ENCODE measurements around the gene CDON. TPM values are rescaled to one million over a fixed set of nuclear protein-coding genes. Genes with fewer than 3 reads are reported as not detected.

Gene CDON
- total RNA-seq, 1 experiment from 2014 or later, result 17.1 TPM

- in situ Hi-C loops (cut with HindIII; ENCODE audit: low pct_unique_long_range_greater_than_20kb, low sequenced_read_pairs), result no loop called here
- BruUV-seq (replicated peaks), result no TSS peak
- intact Hi-C loops (cut with micrococcal nuclease; ENCODE audit: unreplicated experiment), result no loop called here
Measured at GRCh38 chr11:125967515-125967914, 95.2 kb downstream of the CDON start.

GRCh38 chr11:125960771-125961170 is 101.9 kb downstream of the CDON start:
- Histone ChIP-seq H3K9me3 (ENCODE audit: control insufficient read depth, insufficient read depth, low read depth, low read length) (peaks cover 12% of the 10 kb centered on the region), H3K36me3 (ENCODE audit: control insufficient read depth, insufficient read depth, low read length) (no peaks in the 10 kb centered on the region), H3K27me3 (ENCODE audit: control insufficient read depth, insufficient read depth, low read length) (no peaks in the 10 kb centered on the region), H3K27ac (ENCODE audit: low read length) (no peak overlapping the region), H3K4me1 (ENCODE audit: control insufficient read depth, insufficient read depth, low read length) (no peaks in the 10 kb centered on the region), H3K4me3 (ENCODE audit: low read depth in 2 of 2, low read length in 2 of 2) (no peak overlapping the region)
- TF ChIP-seq CTCF (IDR thresholded peaks at IDR 0.05), result no peak
- no peak for TF ChIP-seq SIN3A (IDR thresholded peaks at IDR 0.05; ENCODE audit: borderline replicate concordance, insufficient read depth, low read depth, low read length)
- TF ChIP-seq REST (IDR thresholded peaks at IDR 0.05; ENCODE audit: insufficient read depth in 1 of 2, low read depth in 2 of 2, low read length in 1 of 2), result no peak
- no peak for TF ChIP-seq POLR2AphosphoS5 (IDR thresholded peaks at IDR 0.05; ENCODE audit: low read depth, low read length)
- TF ChIP-seq TCF7L2 (IDR thresholded peaks at IDR 0.05; ENCODE audit: low read depth, low read length), result no peak
- POLR2A ChIA-PET, result no interaction called here
- no peak for DNase-seq (ENCODE audit: low read depth, low spot score)
- no peak for ATAC-seq
- intact Hi-C loops (cut with micrococcal nuclease; ENCODE audit: unreplicated experiment), result no loop called here
- CTCF ChIA-PET, result no interaction called here
- in situ Hi-C loops (cut with HindIII; ENCODE audit: low pct_unique_long_range_greater_than_20kb, low sequenced_read_pairs), result no loop called here
- BruUV-seq (replicated peaks), result no TSS peak

More at GRCh38 chr11:125967515-125967914, 95.2 kb downstream of the CDON start:
- DNase-seq (ENCODE audit: low read depth, low spot score) (no peak), ATAC-seq (no peak)
- TF ChIP-seq CTCF (IDR thresholded peaks at IDR 0.05), result no peak
- no peak for TF ChIP-seq POLR2AphosphoS5 (IDR thresholded peaks at IDR 0.05; ENCODE audit: low read depth, low read length)
- TF ChIP-seq TCF7L2 (IDR thresholded peaks at IDR 0.05; ENCODE audit: low read depth, low read length), result no peak
- TF ChIP-seq REST (IDR thresholded peaks at IDR 0.05; ENCODE audit: insufficient read depth in 1 of 2, low read depth in 2 of 2, low read length in 1 of 2), result no peak
- no peak for TF ChIP-seq SIN3A (IDR thresholded peaks at IDR 0.05; ENCODE audit: borderline replicate concordance, insufficient read depth, low read depth, low read length)
- H3K4me3 ChIP-seq (ENCODE audit: low read depth in 2 of 2, low read length in 2 of 2), result no peak overlapping the region
- H3K27me3 ChIP-seq (ENCODE audit: control insufficient read depth, insufficient read depth, low read length), result no peaks in the 10 kb centered on the region
- peaks cover 8% of the 10 kb centered on the region for H3K9me3 ChIP-seq (ENCODE audit: control insufficient read depth, insufficient read depth, low read depth, low read length)
- H3K36me3 ChIP-seq (ENCODE audit: control insufficient read depth, insufficient read depth, low read length), result no peaks in the 10 kb centered on the region
- POLR2A ChIA-PET, result no interaction called here
- H3K4me1 ChIP-seq (ENCODE audit: control insufficient read depth, insufficient read depth, low read length), result no peaks in the 10 kb centered on the region
- CTCF ChIA-PET, result no interaction called here
- no peak overlapping the region for H3K27ac ChIP-seq (ENCODE audit: low read length)

Data from Panc1 (cell line).